Hematopoietic multipotent progenitor cell treated with erythropoietin and hydrocortisone succinate and interleukin-3 and kit ligand, for 17 days (in vitro differentiated cells): ENCODE data around the gene PDYN.

Experiments
- DNase-seq: peaks from one replicate; pipeline ENCODE4 v3.0.0-alpha.2; 2015; ENCODE audit warnings: low spot score

The PDYN gene

DNA sequence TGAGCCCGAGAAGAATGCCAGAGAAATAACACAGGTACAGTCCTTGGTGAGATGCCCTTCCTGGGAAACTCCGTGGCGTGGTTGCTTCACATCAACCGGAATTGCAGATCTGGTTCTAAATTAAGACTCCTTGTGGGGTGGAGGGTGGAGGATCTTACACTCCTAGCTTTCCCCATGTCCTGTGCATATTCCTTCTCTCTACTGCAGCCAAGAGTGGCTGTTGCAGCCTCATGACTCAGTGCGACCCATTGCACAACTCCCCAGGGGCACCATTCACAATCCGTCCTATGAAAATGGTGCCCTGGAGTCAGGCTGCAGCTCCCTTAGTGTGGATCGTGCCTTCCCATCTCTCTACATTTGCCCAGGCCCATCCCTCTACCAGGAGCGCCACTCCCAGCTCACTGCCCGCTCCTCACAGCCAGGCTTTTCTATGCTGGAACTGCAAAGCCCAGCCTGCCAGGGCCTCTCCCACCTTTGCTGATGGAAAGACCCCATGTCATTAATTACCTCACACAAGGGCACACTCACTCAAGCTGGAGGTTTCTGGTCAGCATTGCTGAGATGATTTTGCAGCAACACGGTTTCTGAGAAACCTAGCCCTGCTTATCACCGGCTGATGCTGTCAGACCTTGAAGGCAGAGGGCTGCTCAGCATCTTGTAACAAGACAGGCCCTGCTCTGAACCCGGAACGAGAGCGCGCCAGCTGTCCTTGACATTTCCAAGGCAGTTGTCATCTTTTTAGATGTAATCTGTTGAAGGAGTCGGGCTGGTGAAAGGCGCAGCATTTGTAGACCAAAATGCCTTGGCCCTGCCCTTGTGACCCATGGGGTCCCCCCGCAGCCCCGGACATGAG lies 58.9 kb downstream of the PDYN start:
- DNase-seq = no peak

DNA sequence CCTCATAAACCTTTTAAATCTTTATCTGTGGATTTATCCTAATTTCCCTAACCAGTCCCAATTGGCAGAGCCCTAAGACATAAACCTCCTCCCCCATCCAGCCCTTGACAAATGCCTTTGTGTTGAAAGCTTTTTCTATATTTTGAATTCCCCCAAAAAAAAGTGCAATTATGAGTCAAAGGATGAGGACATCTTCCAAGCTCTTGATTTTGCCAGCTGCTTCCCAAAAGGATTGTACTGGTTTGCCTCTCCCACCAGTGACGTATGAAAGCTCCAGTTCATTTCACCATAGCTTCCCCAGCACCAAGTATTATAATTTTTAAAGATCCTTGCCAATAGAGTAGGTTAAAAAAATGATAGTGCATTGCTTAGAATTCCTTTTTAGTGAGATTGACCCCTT lies 59.7 kb downstream of the PDYN start:
- DNase-seq = no peak

DNA sequence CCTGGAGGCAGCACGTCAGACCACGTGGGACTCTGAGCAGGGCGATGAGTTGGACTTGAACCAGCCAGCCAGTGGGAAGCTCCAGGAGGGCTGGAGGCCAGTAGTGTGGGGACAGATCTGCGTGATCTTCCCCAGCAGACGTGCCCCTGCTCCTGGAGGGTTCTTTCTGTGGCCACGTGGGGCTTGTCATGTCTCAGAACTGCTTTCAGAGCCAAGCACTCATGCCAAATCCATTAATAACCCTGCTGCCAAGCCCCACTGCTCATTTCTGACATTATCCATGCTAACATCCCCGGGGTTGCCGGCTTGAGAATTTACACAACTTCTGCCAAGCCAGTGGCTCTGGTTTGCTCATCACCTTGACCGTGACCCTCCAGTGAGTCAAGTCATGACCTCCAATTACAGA lies 60.4 kb downstream of the PDYN start:
- DNase-seq = no peak

DNA sequence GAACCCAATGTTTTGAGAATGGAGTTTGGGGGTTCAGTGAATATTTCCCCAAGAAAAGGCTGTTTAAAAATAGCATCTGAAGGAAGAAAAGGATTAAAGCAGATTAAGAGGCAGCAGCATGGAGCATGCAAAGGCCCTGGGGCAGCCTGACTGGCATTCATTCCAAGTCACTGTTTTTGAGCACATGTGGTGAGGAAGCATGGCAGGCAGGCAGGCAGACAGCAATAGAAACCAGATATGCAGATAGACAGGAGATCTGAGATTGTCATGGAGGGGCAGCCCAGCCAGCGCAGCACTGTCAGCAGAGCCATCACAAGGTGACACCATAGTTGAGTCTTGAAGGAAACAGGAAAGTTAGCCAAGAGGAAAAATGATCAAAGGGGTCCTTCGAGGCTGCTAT lies 60.9 kb downstream of the PDYN start:
- no peak for DNase-seq

DNA sequence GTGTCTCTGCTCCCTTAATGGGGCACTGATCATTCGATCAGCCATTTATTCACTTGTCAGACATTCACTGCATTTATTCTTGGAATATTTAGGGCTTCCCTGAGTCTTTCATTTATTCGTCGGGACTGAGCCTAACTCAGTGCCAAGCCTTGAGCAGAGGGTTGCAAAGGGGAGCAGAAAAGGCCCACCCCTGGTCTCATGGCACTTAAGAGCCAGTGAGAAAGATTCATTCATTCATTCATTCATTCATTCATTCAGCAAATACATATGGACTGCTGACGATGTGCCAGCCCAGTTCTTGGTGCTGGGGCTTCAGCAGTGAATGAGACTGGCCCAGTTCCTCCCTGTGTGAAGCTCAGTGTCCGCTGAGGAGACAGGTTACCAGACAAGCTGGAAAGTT lies 62.0 kb downstream of the PDYN start:
- DNase-seq = no peak

DNA sequence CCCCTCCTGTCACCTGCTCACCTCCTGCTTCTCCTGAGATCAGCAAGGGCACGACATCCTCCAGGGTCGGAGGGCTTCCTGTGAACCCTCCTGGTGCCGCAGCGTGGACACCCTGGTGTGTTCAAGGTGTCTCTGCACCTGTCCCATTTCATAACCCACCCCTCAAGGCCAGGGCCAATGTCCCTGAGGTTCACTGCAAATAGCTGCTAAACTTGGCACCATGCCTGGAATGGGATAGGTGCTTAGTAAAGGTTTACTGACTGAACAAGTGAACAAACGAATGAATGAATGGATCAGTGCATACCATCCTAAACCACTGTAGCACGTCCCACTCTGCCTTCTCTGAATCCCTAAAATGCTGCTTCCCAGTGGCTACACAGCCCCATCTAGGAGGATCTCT lies 63.7 kb downstream of the PDYN start:
- no peak for DNase-seq

DNA sequence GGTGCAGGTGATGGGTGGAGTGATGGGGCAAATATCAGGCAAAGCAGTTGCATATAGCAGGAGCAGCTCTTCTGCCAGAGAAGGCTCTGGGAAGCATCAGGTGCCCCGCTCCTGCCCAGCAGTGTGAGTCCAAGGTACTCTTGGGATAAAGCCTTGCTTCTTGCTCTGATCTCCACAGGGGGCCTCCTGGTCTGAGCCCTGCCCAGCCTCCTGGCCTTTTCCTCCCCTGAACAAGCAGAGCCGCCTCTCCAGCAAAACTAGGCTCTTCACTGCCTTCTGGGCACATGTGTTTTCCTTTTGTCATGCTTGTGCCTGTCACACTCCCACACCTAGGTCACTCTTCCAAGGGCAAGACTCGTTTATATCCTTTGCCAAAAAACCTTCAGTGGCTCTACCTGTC lies 64.4 kb downstream of the PDYN start:
- no peak for DNase-seq

DNA sequence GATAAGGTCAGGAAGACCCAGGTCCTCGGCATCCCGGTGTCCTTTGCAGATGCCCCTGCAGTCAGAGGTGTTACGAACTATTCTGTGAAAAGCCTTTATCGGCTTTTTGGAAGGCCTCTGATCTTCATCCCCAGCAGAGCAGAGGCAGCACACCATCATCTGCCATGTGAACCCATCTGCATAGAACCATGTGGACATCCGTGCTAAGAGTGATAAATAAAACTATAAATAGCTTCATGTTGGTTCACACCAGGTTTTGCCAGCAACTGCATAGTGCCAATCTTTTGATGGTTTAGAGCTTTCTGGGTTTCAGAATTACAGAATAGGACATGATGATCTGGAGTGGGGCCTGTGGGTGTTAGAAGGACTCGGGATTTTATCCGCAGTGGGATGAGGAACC lies 65.1 kb downstream of the PDYN start:
- DNase-seq = no peak
